ENCODE data around the gene MPHOSPH8.
"Not testable (repeated sequence)": the region's sequence is repeated elsewhere in the genome, so short reads cannot be mapped to it uniquely, and the experiment has no call there.

Gene MPHOSPH8

DNA sequence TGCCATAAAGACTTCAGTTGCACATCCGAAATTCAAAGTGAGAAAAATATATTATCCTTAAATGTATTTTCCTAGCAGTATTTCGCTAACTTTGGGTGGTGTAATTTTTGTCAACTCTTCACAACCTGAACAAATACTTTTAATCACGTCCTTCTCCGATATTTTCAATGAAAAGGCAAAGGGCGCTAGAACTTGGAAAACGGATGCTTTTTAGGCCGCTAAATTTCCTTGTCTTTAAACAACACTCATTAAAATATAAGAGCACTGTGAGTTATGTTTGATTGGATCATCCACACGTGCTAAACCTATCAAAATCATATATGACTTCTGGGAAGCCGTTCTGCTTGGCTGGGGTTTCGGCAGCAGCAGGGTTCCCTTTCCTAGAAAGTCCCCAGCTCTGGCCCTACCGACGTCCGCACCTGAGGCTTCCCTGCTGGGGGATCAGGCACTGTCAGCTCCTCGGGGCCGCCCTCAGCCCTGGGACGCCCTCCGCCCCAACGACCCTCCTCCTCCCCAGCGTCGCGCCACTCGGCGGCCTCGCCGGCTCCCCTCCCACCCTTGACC, 462 bp upstream of the MPHOSPH8 start:
- DNase-seq, result no peak

GRCh38 chr13:19634256-19634740, 839 bp downstream of the MPHOSPH8 start:
- DNase-seq, result no peak

GRCh38 chr13:19635926-19636325, 2.5 kb downstream of the MPHOSPH8 start:
- not testable (repeated sequence) for DNase-seq

DNA sequence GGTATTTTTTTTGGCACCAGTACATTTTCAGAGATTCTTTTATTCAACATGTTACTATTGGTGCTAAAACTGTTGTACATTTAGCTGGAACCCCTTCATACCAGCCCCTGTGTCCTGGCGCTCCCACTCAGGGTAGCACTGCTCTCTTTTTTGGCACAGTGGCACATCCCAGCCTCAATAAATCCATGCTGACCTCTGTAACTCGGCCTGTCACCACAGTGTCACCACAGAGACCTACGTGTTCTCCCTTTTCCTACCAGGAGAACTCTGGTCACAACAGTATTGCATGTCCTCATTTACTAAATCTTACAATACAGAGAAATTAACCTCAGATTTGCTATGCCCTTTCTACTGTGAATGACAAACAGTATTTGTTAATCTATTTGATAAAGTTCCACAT, 10.2 kb downstream of the MPHOSPH8 start:
- DNase-seq, result no peak

- DNase-seq, result no peak
Observed at GRCh38 chr13:19645000-19645399, 11.5 kb downstream of the MPHOSPH8 start.

DNA sequence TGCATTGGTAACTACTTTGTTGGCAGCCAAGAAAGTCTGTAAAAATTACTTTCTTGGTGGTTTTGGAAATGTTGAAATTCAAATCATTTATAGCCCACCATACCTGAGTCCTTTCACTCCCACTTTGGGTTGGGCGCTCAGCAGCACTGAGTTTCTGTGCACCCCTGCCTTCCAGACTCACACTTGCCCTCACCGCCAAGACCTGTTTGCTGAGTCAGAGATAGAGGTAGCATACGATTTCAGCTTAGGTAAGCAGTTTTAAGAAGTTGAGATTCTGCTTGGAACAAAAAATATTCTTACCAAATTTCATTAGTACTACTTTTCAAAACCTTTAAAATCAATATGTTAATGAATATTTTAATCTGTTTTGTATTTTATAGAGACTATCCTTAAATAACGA, 12.6 kb downstream of the MPHOSPH8 start:
- no peak for DNase-seq

DNA sequence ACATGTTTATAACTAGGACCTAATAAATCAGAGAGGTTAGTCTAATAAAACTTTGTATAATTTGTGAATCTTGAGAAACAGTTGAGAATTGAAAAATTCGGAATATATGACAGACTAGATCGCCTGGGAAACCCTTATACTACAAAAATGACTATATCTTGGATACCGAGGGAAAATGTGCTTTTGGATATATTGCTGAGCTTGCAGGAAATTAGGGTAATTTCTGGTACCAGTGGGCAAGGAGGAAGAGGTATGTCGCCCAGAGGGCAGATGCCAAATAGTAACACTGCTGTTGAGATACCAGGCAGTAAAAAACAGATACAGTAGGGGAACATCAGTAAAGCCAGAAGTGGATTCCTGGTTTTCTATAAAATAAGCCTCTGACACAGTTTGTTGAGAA, 17.3 kb downstream of the MPHOSPH8 start:
- no peak for DNase-seq

DNA sequence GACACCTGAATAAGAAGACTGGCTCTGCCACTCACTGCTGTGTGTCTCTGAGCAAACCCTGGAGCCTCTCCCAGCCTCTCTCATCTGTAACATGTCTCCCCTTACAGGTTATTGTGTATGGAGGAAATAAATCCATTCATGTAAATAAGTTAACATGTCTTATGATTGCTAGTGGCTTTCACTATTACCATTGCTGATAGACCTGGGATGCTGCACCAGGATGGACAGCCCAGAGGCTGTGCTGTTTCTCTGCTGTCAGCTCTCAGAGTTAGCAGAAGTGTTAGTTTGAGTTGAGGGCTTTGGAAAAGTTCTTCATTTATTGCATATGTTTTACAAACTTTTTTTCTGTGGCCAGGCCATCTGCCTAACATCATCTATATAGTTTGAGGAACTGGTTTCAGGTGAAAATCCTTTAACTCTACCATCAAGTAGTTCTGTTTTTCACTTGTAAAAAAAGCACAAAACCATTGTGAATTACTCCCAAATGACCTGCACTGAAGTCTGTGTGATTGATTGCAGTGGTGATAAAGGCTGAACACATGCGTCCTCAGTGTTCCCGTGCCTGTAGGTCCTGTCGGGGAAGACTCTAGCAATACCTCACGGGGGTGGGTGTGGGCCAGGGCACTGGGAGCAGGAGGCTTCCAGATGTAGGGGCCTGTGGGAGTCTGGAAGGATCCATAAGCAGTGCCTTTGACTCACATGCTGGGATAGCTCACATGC, 24.6 kb downstream of the MPHOSPH8 start:
- DNase-seq, result no peak

GRCh38 chr13:19658831-19659230, 25.4 kb downstream of the MPHOSPH8 start:
- DNase-seq, result no peak

GRCh38 chr13:19661126-19661525, 27.7 kb downstream of the MPHOSPH8 start:
- DNase-seq, result no peak

DNA sequence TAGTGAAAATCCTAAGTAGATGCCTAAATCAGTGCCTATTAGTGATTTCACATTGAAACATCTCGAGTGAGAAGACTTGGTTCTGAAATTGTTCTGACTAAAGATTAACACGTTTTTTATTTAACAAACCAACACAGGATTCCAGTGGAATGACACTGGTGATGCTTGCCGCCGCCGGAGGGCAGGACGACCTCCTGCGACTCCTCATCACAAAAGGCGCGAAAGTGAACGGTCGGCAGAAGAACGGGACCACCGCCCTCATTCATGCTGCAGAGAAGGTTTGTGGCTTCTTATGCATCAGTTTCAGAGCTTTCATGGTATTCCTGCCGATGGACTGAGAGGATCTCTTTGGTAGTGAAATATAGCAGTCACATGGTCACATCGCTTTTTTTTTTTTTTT, 28.1 kb downstream of the MPHOSPH8 start:
- DNase-seq, result no peak

GRCh38 chr13:19663416-19663979, 30.0 kb downstream of the MPHOSPH8 start:
- no peak for DNase-seq

GRCh38 chr13:19664481-19665230, 31.2 kb downstream of the MPHOSPH8 start:
- no peak for DNase-seq

DNA sequence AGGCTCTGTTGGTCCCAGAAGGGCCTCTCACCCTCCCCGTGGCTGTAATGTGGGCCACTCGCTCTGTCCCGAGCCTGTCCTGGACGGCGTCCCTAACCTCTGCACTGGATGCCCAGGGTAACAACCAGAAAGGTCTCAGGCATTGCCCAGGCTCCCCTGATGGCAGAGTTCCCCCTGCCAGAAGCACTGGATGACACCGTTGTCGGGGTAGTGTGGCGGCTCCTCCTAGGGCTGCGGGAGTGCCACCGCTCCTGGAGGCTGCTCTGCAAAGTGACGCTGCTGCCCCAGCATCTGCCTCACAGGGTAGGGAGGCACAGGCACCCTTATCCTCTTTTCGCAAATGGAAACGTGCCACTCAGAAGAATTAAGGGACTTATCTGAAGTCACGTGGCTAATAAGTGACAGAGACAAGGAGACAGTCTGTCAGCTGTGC, 32.0 kb downstream of the MPHOSPH8 start:
- DNase-seq, result no peak

DNA sequence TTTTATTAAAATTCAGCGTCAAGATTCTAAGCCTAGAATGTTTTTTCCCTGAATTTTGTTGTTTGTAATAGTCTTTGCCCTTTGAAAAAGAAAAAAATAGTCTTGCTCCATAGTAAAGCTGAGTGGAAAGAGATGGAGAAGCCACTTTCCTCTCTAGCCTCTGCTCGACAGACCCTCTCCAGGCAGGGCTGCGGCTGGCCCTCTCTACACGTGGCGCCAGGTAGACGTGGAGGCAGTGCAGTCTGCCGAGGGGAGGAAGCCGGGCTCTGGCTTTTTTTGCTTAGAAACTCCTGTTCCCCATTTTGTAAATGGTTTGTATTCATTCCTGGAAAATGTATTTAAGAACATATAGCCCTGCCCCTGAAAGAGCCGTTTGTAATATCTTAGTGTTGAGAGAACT, 35.3 kb downstream of the MPHOSPH8 start:
- DNase-seq, result no peak

GRCh38 chr13:19670147-19670546, 36.7 kb downstream of the MPHOSPH8 start:
- DNase-seq, result no peak

GRCh38 chr13:19672990-19673389, 39.5 kb downstream of the MPHOSPH8 start:
- DNase-seq, result no peak

- DNase-seq, result no peak
Observed at GRCh38 chr13:19673473-19674430, 40.3 kb downstream of the MPHOSPH8 start.

- DNase-seq, result no peak
Observed at GRCh38 chr13:19674898-19675297, 41.4 kb downstream of the MPHOSPH8 start.

- DNase-seq, result no peak
Observed at GRCh38 chr13:19676168-19676567, 42.7 kb downstream of the MPHOSPH8 start.

DNA sequence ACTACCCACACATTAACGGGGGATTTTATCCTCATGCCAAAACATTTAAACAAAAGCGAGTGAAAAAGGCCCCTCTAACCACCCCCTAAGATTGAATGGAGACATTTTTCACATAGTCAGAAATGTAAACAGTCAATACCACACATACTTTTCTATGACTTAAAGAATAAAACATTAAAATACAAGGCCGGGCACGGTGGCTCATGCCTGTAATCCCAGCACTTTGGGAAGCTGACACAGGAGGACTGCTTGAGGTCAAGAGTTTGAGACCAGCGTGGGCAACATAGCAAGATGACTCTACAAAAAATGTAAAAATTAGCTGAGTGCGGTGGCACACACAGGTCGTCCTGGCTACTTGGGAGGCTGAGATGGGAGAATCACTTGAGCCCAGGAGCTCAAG, 47.3 kb downstream of the MPHOSPH8 start:
- no peak for DNase-seq

DNA sequence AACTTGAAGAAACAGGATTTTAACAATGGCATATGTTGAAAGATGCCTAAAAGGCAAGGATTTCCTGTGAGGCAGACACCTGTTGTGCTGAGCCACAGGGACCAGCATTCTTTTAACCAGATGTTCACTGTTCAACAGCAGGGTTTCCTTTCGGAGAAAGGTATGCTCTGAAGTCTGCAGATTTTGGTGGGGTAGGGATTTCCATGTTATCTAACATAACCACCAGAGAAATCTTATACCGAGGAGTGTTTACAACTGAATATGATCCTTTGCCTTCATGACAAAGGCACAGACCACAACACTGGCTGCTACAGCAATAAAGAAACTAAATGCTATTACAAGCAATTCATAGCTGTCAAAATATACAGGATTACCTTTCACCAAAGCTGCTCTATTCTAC, 48.1 kb downstream of the MPHOSPH8 start:
- no peak for DNase-seq

All from GDM1 (cell line).